ENCODE results near the gene KRT76.

The KRT76 gene

GRCh38 chr12:52818388-52818787 is 41.2 kb upstream of the KRT76 start:
- no peak overlapping the region for H3K9ac ChIP-seq (ENCODE audit: low read length)
- H3K4me1 ChIP-seq (ENCODE audit: control insufficient read depth, insufficient read depth, low read length): peaks cover 24% of the 10 kb centered on the region
- no peaks in the 10 kb centered on the region for H3K9me3 ChIP-seq (ENCODE audit: control insufficient read depth, low read length)
- no peak overlapping the region for H3K4me3 ChIP-seq (ENCODE audit: low read length)
- peaks cover 22% of the 10 kb centered on the region for H3K27me3 ChIP-seq (ENCODE audit: control insufficient read depth, insufficient read depth, low read length)
- no peaks in the 10 kb centered on the region for H3K36me3 ChIP-seq (ENCODE audit: control insufficient read depth, insufficient read depth, low read length)

DNA sequence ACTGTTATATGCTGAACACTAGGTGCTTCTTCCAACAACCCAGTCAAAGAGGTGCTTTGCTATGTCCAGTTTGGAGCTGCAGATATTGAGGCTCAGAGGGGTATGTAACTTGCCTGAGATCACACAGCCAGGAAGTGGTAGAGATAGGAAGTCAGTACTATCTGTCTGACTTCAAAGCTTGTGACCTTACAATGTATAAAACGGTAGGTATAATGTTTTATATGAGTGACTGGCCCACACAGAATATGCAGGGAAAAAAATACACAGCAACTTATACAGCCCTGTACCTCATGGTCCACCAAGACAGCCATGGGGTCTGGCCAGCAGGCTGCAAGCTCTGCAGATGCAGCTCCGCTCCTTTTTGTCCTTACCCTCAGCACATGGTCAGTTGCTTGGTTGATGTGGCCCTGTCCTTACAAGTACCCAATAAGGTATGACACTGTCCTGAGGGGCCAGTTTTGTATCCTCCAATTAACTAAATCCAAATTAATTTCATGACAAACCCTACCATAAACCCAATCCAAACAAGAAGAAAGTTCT is 40.6 kb upstream of the KRT76 start:
- peaks cover 25% of the 10 kb centered on the region for H3K27me3 ChIP-seq (ENCODE audit: control insufficient read depth, insufficient read depth, low read length)
- H3K4me3 ChIP-seq (ENCODE audit: low read length): no peak overlapping the region
- H3K9me3 ChIP-seq (ENCODE audit: control insufficient read depth, low read length): no peaks in the 10 kb centered on the region
- no peaks in the 10 kb centered on the region for H3K36me3 ChIP-seq (ENCODE audit: control insufficient read depth, insufficient read depth, low read length)
- peaks cover 24% of the 10 kb centered on the region for H3K4me1 ChIP-seq (ENCODE audit: control insufficient read depth, insufficient read depth, low read length)
- H3K9ac ChIP-seq (ENCODE audit: low read length): no peak overlapping the region

GRCh38 chr12:52817003-52817698 is 40.0 kb upstream of the KRT76 start:
- Histone ChIP-seq H3K4me1 (ENCODE audit: control insufficient read depth, insufficient read depth, low read length) (peaks cover 18% of the 10 kb centered on the region), H3K36me3 (ENCODE audit: control insufficient read depth, insufficient read depth, low read length) (no peaks in the 10 kb centered on the region), H3K4me3 (ENCODE audit: low read length) (no peak overlapping the region), H3K9me3 (ENCODE audit: control insufficient read depth, low read length) (no peaks in the 10 kb centered on the region), H3K27me3 (ENCODE audit: control insufficient read depth, insufficient read depth, low read length) (peaks cover 25% of the 10 kb centered on the region), H3K9ac (ENCODE audit: low read length) (no peak overlapping the region)

DNA sequence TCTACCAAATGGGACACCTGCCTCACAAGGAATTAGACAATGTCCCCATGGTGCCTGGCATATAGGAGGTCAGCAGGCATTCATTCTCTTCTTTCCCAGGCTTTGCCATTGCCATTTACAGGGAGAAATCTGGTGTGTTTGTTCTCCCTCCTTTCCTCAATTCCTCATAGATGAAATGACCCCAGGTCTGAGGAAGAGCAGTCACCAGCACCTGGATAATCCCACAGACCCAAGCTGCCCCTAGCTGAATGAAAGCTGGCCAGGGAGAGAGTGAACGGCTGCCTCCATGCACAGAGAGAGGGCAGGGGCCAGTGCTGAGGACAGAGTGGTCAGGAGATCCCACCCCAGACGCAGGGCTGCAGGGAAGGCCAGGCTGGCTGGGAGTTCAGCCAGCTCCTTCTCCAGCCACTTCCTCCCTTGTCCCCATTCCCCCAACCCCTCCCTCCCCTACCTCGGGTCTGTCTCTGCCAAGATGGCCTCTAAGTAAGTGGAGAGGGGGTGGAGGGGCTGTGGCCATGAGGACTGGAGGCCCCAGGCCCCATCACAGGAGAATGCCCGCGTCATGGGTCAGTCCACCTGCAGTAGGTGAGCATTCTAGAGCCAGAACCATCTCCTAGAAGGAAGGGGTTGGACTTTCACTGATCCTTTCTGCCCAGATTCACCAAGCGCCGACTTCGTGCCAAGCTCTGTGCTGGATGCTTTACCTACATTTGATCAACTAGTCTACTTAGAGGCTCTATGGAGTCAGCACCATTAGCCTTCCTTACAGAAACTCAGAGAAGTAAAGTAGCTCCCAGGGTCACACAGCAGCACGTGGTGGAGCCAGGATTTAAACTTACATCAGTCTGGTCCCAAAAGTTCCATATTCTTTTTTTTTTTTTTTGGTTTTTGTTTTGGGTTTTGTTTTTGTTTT is 38.8 kb upstream of the KRT76 start:
- H3K36me3 ChIP-seq (ENCODE audit: control insufficient read depth, insufficient read depth, low read length): no peaks in the 10 kb centered on the region
- peaks cover 13% of the 10 kb centered on the region for H3K4me1 ChIP-seq (ENCODE audit: control insufficient read depth, insufficient read depth, low read length)
- H3K9me3 ChIP-seq (ENCODE audit: control insufficient read depth, low read length): no peaks in the 10 kb centered on the region

GRCh38 chr12:52815161-52815560 is 38.0 kb upstream of the KRT76 start:
- H3K9me3 ChIP-seq (ENCODE audit: control insufficient read depth, low read length): no peaks in the 10 kb centered on the region
- no peak overlapping the region for H3K4me3 ChIP-seq (ENCODE audit: low read length)
- peaks cover 13% of the 10 kb centered on the region for H3K4me1 ChIP-seq (ENCODE audit: control insufficient read depth, insufficient read depth, low read length)
- no peaks in the 10 kb centered on the region for H3K36me3 ChIP-seq (ENCODE audit: control insufficient read depth, insufficient read depth, low read length)
- H3K9ac ChIP-seq (ENCODE audit: low read length): no peak overlapping the region
- H3K27me3 ChIP-seq (ENCODE audit: control insufficient read depth, insufficient read depth, low read length): peaks cover 21% of the 10 kb centered on the region

More for the DNA sequence above, 38.8 kb upstream of the KRT76 start:
- H3K27me3 ChIP-seq (ENCODE audit: control insufficient read depth, insufficient read depth, low read length): peaks cover 22% of the 10 kb centered on the region
- no peak overlapping the region for H3K4me3 ChIP-seq (ENCODE audit: low read length)
- no peak overlapping the region for H3K9ac ChIP-seq (ENCODE audit: low read length)

- Histone ChIP-seq H3K9ac (ENCODE audit: low read length) (no peak overlapping the region), H3K27me3 (ENCODE audit: control insufficient read depth, insufficient read depth, low read length) (peaks cover 21% of the 10 kb centered on the region), H3K36me3 (ENCODE audit: control insufficient read depth, insufficient read depth, low read length) (no peaks in the 10 kb centered on the region), H3K9me3 (ENCODE audit: control insufficient read depth, low read length) (no peaks in the 10 kb centered on the region), H3K4me1 (ENCODE audit: control insufficient read depth, insufficient read depth, low read length) (peaks cover 13% of the 10 kb centered on the region), H3K4me3 (ENCODE audit: low read length) (no peak overlapping the region)
These were observed 37.6 kb upstream of the KRT76 start for GRCh38 chr12:52814710-52815155.

- Histone ChIP-seq H3K4me3 (ENCODE audit: low read length) (no peak within 1 kb of the TSS), H3K27me3 (ENCODE audit: control insufficient read depth, insufficient read depth, low read length) (peaks cover 21% of the 10 kb centered on the region), H3K9ac (ENCODE audit: low read length) (no peak within 1 kb of the TSS), H3K9me3 (ENCODE audit: control insufficient read depth, low read length) (no peaks in the 10 kb centered on the region), H3K36me3 (ENCODE audit: control insufficient read depth, insufficient read depth, low read length) (no peaks in the 10 kb centered on the region), H3K4me1 (ENCODE audit: control insufficient read depth, insufficient read depth, low read length) (peaks cover 13% of the 10 kb centered on the region)
These were observed 37.0 kb upstream of the KRT76 start, which contains the start of gene KRT4 for GRCh38 chr12:52813885-52814709. Gene KRT4 (minus strand): TSS chr12:52814116. CDS start chr12:52814058, 58 bp downstream.

DNA sequence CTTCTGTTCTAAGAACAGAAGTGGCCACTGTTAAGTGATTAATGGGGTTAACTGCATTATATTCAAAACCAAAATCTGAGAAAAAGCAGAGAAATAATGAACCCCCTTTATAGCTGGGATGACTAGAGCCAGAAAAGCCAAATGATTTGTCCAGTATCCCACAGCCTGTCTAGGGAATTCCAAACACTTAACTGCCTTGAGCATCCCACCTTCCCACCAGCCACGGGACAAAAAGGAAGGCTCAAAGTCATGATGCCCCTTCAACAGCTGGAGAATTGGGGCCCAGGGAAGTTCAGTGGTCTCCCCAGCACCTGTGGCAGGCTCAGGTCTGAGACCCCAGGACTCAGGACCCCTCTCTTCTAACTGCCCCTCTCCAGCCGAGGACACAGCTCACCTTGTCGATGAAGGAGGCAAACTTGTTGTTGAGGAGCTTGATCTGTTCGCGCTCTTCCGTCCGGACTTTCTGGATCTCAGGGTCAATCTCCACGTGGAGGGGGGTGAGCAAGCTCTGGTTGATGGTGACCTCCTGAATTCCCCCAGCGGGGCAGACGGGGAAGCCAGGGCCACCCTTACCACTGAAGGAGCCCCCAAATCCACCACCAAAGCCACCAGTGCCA is 36.2 kb upstream of the KRT76 start:
- Histone ChIP-seq H3K36me3 (ENCODE audit: control insufficient read depth, insufficient read depth, low read length) (no peaks in the 10 kb centered on the region), H3K9me3 (ENCODE audit: control insufficient read depth, low read length) (no peaks in the 10 kb centered on the region), H3K4me1 (ENCODE audit: control insufficient read depth, insufficient read depth, low read length) (peaks cover 13% of the 10 kb centered on the region), H3K27me3 (ENCODE audit: control insufficient read depth, insufficient read depth, low read length) (peaks cover 22% of the 10 kb centered on the region), H3K4me3 (ENCODE audit: low read length) (no peak overlapping the region), H3K9ac (ENCODE audit: low read length) (no peak overlapping the region)

DNA sequence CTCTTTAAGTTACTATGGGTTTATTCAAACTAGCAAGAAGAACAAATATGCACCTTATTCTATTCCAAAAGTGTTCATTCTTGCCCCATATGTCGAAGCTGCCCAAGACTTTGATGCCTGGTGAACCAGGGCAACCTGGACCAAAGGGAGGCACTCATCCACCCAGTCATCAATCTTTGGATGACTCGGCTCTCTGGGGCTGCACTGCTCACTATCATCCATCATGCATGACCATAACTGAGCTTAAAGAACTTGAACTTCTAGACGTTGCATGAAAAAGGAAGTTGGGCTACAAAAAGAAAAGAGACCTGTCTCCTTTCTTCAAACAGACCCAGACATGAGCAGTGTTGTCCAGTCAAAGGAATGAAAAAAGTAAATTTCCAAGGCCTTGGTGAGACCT is 35.6 kb upstream of the KRT76 start:
- peaks cover 13% of the 10 kb centered on the region for H3K4me1 ChIP-seq (ENCODE audit: control insufficient read depth, insufficient read depth, low read length)
- peaks cover 24% of the 10 kb centered on the region for H3K27me3 ChIP-seq (ENCODE audit: control insufficient read depth, insufficient read depth, low read length)

DNA sequence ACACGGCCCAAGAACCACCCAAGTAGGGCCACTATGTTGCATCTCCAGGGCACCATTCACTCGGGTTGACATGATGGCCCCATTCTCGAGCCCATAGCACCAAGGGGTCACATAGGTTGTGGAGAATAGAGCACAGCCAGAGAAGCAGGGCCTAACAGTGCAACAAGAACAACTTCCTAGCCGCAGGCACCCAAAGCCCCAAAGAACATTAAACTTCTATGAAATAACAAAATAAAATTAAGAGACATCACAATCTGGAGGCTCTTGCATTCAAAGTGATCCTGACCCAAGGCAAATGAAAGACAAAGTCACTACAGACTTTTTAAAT is 34.9 kb upstream of the KRT76 start:
- Histone ChIP-seq H3K4me3 (ENCODE audit: low read length) (no peak overlapping the region), H3K36me3 (ENCODE audit: control insufficient read depth, insufficient read depth, low read length) (no peaks in the 10 kb centered on the region), H3K9me3 (ENCODE audit: control insufficient read depth, low read length) (no peaks in the 10 kb centered on the region), H3K4me1 (ENCODE audit: control insufficient read depth, insufficient read depth, low read length) (peaks cover 13% of the 10 kb centered on the region), H3K9ac (ENCODE audit: low read length) (no peak overlapping the region), H3K27me3 (ENCODE audit: control insufficient read depth, insufficient read depth, low read length) (peaks cover 19% of the 10 kb centered on the region)

More for the DNA sequence above, 35.6 kb upstream of the KRT76 start:
- Histone ChIP-seq H3K36me3 (ENCODE audit: control insufficient read depth, insufficient read depth, low read length) (no peaks in the 10 kb centered on the region), H3K4me3 (ENCODE audit: low read length) (no peak overlapping the region), H3K9ac (ENCODE audit: low read length) (no peak overlapping the region), H3K9me3 (ENCODE audit: control insufficient read depth, low read length) (no peaks in the 10 kb centered on the region)

Measured in mucosa of stomach (tissue), 1 donor.